ENCODE data around the gene GPNMB. TPM values are rescaled to one million over a fixed set of nuclear protein-coding genes. Genes with fewer than 3 reads are reported as not detected.

GPNMB gene
- total and polyA plus RNA-seq, 2 of the 13 experiments (the other 11 are each of a cell fraction or from before 2014, with no cell fraction given) = 1.1 to 1.6 TPM

DNA sequence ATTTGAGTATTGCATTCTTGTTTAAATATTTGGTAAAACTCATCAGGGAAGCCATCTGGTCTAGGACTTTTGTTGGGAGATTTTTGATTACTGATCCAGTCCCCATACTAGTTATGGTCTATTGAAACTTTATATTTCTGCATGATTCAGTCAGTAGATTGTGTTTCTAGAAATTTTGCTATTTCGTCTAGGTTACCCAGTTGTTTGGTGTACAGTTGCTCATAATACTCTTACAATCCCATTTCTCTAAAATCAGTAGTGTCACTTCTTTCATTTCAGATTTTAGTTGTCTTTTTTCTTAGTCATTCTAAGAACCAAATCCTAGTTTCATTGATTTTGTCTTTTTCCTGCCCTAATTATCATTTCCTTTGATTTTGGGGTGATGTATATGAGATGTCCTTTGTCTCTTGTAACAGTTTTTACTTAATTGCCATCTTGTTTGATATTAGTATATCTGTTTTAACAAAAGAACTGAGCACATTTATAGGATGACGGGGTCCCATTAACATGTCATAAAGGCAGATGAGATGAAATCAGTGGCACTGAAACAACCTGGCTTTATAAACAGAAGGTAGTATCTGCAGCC lies 60.5 kb downstream of the GPNMB start (continued):
- TF ChIP-seq, protein P1, sequence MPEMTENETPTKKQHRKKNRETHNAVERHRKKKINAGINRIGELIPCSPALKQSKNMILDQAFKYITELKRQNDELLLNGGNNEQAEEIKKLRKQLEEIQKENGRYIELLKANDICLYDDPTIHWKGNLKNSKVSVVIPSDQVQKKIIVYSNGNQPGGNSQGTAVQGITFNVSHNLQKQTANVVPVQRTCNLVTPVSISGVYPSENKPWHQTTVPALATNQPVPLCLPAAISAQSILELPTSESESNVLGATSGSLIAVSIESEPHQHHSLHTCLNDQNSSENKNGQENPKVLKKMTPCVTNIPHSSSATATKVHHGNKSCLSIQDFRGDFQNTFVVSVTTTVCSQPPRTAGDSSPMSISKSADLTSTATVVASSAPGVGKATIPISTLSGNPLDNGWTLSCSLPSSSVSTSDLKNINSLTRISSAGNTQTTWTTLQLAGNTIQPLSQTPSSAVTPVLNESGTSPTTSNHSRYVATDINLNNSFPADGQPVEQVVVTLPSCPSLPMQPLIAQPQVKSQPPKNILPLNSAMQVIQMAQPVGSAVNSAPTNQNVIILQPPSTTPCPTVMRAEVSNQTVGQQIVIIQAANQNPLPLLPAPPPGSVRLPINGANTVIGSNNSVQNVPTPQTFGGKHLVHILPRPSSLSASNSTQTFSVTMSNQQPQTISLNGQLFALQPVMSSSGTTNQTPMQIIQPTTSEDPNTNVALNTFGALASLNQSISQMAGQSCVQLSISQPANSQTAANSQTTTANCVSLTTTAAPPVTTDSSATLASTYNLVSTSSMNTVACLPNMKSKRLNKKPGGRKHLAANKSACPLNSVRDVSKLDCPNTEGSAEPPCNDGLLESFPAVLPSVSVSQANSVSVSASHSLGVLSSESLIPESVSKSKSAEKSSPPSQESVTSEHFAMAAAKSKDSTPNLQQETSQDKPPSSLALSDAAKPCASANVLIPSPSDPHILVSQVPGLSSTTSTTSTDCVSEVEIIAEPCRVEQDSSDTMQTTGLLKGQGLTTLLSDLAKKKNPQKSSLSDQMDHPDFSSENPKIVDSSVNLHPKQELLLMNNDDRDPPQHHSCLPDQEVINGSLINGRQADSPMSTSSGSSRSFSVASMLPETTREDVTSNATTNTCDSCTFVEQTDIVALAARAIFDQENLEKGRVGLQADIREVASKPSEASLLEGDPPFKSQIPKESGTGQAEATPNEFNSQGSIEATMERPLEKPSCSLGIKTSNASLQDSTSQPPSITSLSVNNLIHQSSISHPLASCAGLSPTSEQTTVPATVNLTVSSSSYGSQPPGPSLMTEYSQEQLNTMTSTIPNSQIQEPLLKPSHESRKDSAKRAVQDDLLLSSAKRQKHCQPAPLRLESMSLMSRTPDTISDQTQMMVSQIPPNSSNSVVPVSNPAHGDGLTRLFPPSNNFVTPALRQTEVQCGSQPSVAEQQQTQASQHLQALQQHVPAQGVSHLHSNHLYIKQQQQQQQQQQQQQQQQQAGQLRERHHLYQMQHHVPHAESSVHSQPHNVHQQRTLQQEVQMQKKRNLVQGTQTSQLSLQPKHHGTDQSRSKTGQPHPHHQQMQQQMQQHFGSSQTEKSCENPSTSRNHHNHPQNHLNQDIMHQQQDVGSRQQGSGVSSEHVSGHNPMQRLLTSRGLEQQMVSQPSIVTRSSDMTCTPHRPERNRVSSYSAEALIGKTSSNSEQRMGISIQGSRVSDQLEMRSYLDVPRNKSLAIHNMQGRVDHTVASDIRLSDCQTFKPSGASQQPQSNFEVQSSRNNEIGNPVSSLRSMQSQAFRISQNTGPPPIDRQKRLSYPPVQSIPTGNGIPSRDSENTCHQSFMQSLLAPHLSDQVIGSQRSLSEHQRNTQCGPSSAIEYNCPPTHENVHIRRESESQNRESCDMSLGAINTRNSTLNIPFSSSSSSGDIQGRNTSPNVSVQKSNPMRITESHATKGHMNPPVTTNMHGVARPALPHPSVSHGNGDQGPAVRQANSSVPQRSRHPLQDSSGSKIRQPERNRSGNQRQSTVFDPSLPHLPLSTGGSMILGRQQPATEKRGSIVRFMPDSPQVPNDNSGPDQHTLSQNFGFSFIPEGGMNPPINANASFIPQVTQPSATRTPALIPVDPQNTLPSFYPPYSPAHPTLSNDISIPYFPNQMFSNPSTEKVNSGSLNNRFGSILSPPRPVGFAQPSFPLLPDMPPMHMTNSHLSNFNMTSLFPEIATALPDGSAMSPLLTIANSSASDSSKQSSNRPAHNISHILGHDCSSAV (CRISPR knock-in tag; IDR thresholded peaks at IDR 0.05; ENCODE audit: borderline replicate concordance) = no peak
- TF ChIP-seq ZNF333 (CRISPR knock-in tag; IDR thresholded peaks at IDR 0.05; ENCODE audit: borderline replicate concordance) = no peak
- no peak for TF ChIP-seq ZNF160 (CRISPR knock-in tag; IDR thresholded peaks at IDR 0.05)

DNA sequence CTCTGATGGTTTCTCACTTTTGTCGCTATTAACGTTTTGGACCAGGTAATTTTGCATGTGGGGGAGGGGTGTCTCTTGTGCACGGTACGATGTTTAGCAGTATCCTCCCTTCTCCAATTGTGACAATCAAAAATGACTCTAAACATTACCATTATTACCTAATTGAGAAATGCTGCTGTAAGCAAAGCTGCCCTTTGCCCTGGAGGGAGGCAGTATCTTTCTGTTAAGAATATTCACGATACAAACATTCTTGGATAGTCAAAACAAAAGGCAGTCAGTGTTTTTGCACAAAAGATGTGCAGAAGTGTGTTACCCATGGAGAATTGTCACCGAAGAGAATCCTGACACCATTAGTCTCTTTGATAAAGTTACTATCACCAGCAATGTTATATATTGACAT lies 62.2 kb downstream of the GPNMB start:
- FAIRE-seq (no peak), DNase-seq (ENCODE audit: low spot score) (no peak), ATAC-seq (no peak)
- WGBS (ENCODE audit: low lambda C conversion rate) = 93% methylated on average over 6 of the region's 6 CpGs
- Histone ChIP-seq H2AFZ (ENCODE audit: low read length) (no peak overlapping the region), H3K79me2 (ENCODE audit: insufficient read depth, low read length) (peaks cover 42% of the 10 kb centered on the region), H3K27me3 (ENCODE audit: control insufficient read depth in 1 of 2, insufficient read depth in 2 of 2, low read length in 2 of 2) (no peaks in the 10 kb centered on the region), H3K4me2 (ENCODE audit: low read depth, low read length) (no peak overlapping the region), H3K36me3 (replicated peaks in 1 of 2; ENCODE audit: control insufficient read depth in 1 of 2, insufficient read depth in 2 of 2, low read length in 2 of 2) (peaks cover 14 to 67% of the 10 kb centered on the region in 2 experiments), H3K9me3 (ENCODE audit: low read length) (no peaks in the 10 kb centered on the region), H3K4me3 (replicated peaks in 1 of 3; ENCODE audit: insufficient read depth in 1 of 3, low read depth in 2 of 3, low read length in 3 of 3) (no peak overlapping the region), H4K20me1 (ENCODE audit: insufficient read depth, low read length) (peaks cover 5% of the 10 kb centered on the region; the same call in 1 of the 2 replicates), H3K4me1 (ENCODE audit: insufficient read depth, low read length) (peaks cover 54% of the 10 kb centered on the region), H3K27ac (ENCODE audit: extremely low read length, insufficient read depth, low read length) (no peak overlapping the region), H3K9ac (ENCODE audit: insufficient read depth, low read depth, low read length) (no peak overlapping the region)
- BruUV-seq (replicated peaks) = no TSS peak
- ChIA-PET CTCF (ENCODE audit: low intra/inter-chr PET ratio, low total read pairs) (no interaction called here), POLR2A (interaction anchor here (0.8 to 2.0 kb wide), 3 partner anchors 10 to 15 kb away, joined by 3 to 7 read pairs (median 5); partner anchors contain the start of gene MALSU1)
- intact Hi-C loops (cut with micrococcal nuclease; ENCODE audit: unreplicated experiment) = no loop called here
- in situ Hi-C loops (cut with HindIII; ENCODE audit: extremely low pct_ligation_motif_present, low pct_unique_long_range_greater_than_20kb) = no loop called here
- TF ChIP-seq ZNF337 (CRISPR knock-in tag; IDR thresholded peaks at IDR 0.05; ENCODE audit: borderline replicate concordance, low read depth) (no peak), POLR2AphosphoS5 (IDR thresholded peaks at IDR 0.05; ENCODE audit: low read depth, low read length) (0 out of 2 replicates have a peak, but pooled peaks have one; percentile 5), AGO2 (optimal IDR thresholded peaks at IDR 0.05; ENCODE audit: low read depth, low read length) (peak; percentile 46), RBM39 (IDR thresholded peaks at IDR 0.05; ENCODE audit: low read depth, low read length, poor library complexity, severe bottlenecking) (no peak), ZNF563 (CRISPR knock-in tag; IDR thresholded peaks at IDR 0.05) (no peak), RBM22 (optimal IDR thresholded peaks at IDR 0.05; ENCODE audit: low read length) (peak; percentile 91), SP140L (CRISPR knock-in tag; IDR thresholded peaks at IDR 0.05; ENCODE audit: borderline replicate concordance) (no peak)
- TF ChIP-seq, protein P2, sequence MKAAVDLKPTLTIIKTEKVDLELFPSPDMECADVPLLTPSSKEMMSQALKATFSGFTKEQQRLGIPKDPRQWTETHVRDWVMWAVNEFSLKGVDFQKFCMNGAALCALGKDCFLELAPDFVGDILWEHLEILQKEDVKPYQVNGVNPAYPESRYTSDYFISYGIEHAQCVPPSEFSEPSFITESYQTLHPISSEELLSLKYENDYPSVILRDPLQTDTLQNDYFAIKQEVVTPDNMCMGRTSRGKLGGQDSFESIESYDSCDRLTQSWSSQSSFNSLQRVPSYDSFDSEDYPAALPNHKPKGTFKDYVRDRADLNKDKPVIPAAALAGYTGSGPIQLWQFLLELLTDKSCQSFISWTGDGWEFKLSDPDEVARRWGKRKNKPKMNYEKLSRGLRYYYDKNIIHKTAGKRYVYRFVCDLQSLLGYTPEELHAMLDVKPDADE (CRISPR knock-in tag; IDR thresholded peaks at IDR 0.05) = no peak
- TF ChIP-seq, protein P3, sequence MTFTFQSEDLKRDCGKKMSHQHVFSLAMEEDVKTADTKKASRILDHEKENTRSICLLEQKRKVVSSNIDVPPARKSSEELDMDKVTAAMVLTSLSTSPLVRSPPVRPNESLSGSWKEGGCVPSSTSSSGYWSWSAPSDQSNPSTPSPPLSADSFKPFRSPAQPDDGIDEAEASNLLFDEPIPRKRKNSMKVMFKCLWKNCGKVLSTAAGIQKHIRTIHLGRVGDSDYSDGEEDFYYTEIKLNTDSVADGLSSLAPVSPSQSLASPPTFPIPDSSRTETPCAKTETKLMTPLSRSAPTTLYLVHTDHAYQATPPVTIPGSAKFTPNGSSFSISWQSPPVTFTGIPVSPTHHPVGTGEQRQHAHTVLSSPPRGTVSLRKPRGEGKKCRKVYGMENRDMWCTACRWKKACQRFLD (CRISPR knock-in tag; IDR thresholded peaks at IDR 0.05; ENCODE audit: borderline replicate concordance) = no peak

All from HepG2 (cell line).